Measurements from ENCODE around the gene RGS12. TPM values are rescaled to one million over a fixed set of nuclear protein-coding genes. Genes with fewer than 3 reads are reported as not detected.

RGS12 gene
- polyA plus RNA-seq, 1 of the 3 experiments (the other 2 are of a cell fraction): 18.4 TPM

GRCh38 chr4:3284734-3285557 lies 7.9 kb upstream of the RGS12 start (continued):
- TF ChIP-seq MEF2A (IDR thresholded peaks at IDR 0.05; ENCODE audit: borderline replicate concordance, low read depth): no peak
- TF ChIP-seq, protein P1, sequence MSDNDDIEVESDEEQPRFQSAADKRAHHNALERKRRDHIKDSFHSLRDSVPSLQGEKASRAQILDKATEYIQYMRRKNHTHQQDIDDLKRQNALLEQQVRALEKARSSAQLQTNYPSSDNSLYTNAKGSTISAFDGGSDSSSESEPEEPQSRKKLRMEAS (IDR thresholded peaks at IDR 0.05; ENCODE audit: low read depth): no peak
- no peak for TF ChIP-seq TAF1 (IDR thresholded peaks at IDR 0.05; ENCODE audit: borderline replicate concordance, low read depth, low read length)
- no peak for TF ChIP-seq EZH2phosphoT487 (IDR thresholded peaks at IDR 0.05; ENCODE audit: borderline replicate concordance, low read depth)

DNA sequence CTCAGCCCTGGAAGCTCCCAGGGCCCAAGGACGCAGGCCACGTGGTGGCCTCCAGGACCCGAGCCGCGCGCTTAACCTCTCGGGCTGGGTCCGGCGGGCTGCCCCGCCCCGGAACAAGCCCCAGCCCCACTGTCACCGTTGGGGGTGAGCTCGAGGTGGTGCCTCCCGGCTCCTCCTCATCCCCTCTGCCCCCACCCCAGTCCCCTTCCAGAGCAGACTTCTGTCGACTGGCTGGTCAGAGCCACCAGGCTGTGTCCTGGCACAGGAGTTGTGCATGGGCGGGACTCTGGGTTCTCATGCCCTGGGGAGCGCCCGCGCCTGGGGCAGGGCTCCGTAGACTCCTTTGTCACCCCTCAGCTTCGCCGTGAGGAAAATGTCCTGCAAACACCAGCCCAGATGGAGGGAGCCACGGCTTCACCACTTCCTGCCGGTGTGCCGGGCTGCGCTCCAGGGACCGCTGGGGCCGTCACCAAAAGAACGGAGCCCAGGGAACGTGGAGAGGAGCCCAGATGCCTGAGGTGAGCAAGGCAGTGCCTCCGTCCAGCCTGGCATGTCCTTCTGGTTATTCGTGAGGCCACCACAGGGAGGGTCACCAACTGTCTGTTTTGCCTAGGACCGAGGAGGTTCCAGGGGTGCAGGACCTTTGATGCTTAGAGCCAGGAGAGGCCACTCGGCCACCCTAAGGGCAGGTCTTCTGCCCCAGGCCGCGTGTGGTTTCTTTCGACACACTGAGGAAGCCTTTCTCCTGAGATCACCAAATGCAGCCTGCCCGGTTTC lies 7.1 kb upstream of the RGS12 start:
- ChIA-PET POLR2A (interaction anchor here (0.6 kb wide), 1 partner anchor 328 kb away, joined by 3 read pairs; no protein-coding TSS in a partner anchor), CTCF (no interaction called here)
- H3K27me3 ChIP-seq (ENCODE audit: insufficient read depth): no peaks in the 10 kb centered on the region
- H4K20me1 ChIP-seq (ENCODE audit: insufficient read depth): no peaks in the 10 kb centered on the region
- no peaks in the 10 kb centered on the region for H3K79me2 ChIP-seq (ENCODE audit: insufficient read depth)
- peak; percentile 18 for DNase-seq
- H3K9me2 ChIP-seq: no peaks in the 10 kb centered on the region
- no peak overlapping the region for H2AFZ ChIP-seq (ENCODE audit: low read depth)
- no peaks in the 10 kb centered on the region for H3K36me3 ChIP-seq (replicated peaks in 1 of 2; ENCODE audit: control insufficient read depth in 1 of 2, insufficient read depth in 2 of 2, low read length in 1 of 2)
- no peak for TF ChIP-seq SMC3 (IDR thresholded peaks at IDR 0.05; ENCODE audit: low read depth, low read length)
- TF ChIP-seq MEF2A (IDR thresholded peaks at IDR 0.05; ENCODE audit: borderline replicate concordance, low read depth): no peak
- no peak for TF ChIP-seq GABPA (IDR thresholded peaks at IDR 0.05; ENCODE audit: low read depth)
- no peak for TF ChIP-seq USF2 (IDR thresholded peaks at IDR 0.05; ENCODE audit: borderline replicate concordance, low read depth, low read length)
- no peak for TF ChIP-seq RFX5 (IDR thresholded peaks at IDR 0.05; ENCODE audit: low read length)
- TF ChIP-seq MXI1 (IDR thresholded peaks at IDR 0.05; ENCODE audit: low read depth, low read length): no peak
- no peak for TF ChIP-seq EZH2phosphoT487 (IDR thresholded peaks at IDR 0.05; ENCODE audit: borderline replicate concordance, low read depth)
- no peak for TF ChIP-seq FOXM1 (IDR thresholded peaks at IDR 0.05; ENCODE audit: low read depth)
- H3K4me1 ChIP-seq (ENCODE audit: control insufficient read depth in 1 of 2, insufficient read depth in 2 of 2, low read depth in 1 of 2, low read length in 1 of 2): no peaks in the 10 kb centered on the region; a peak in 1 of 4 replicates
- H3K4me2 ChIP-seq: no peak overlapping the region
- H3K9me3 ChIP-seq: no peaks in the 10 kb centered on the region
- no peaks in the 10 kb centered on the region for H3F3A ChIP-seq (replicated peaks; ENCODE audit: insufficient read depth)
- H3K4me3 ChIP-seq (ENCODE audit: low read depth in 2 of 2, low read length in 1 of 2): no peak overlapping the region
- no peak overlapping the region for H3K9ac ChIP-seq
- no peak overlapping the region for H3K27ac ChIP-seq (ENCODE audit: low read depth in 2 of 2, low read length in 1 of 2)
- WGBS (ENCODE audit: low lambda C conversion rate): 80% methylated on average over 32 of the region's 38 CpGs

Data from SK-N-SH (cell line).